Neural cell (in vitro differentiated cells): ENCODE measurements around the gene SCFD1. TPM values are rescaled to one million over a fixed set of nuclear protein-coding genes. Genes with fewer than 3 reads are reported as not detected.

ENCODE experiments used
- H2AFZ ChIP-seq: fragments of 200-600, 300-800 bp; sonication (generic), shearing (Covaris generic); 2 replicates; pipeline ENCODE4 v1.6.0; 2014; ENCODE audit warnings: low read depth, mild to moderate bottlenecking, antibody characterized with exemption, low read length, moderate library complexity
- H3F3A ChIP-seq: fragments of 200-600 bp; shearing (Covaris generic); 2 replicates; pipeline ENCODE4 v1.6.1; 2016; ENCODE audit warnings: mild to moderate bottlenecking, moderate library complexity, mixed read lengths, antibody characterized with exemption, low read length; ENCODE audit not compliant: insufficient read depth, poor library complexity, severe bottlenecking
- H3K27ac ChIP-seq: fragments of 200-600, 300-800 bp; sonication (generic), shearing (Covaris generic); 2 replicates; pipeline ENCODE4 v1.5.1; 2014; ENCODE audit warnings: mild to moderate bottlenecking, low read length, moderate library complexity
- H3K27me3 ChIP-seq: fragments of 300-800, 200-600 bp; sonication (generic), shearing (Covaris generic); 2 replicates; pipeline ENCODE4 v1.6.0; 2014; ENCODE audit warnings: mild to moderate bottlenecking, low read depth, low read length, moderate library complexity; ENCODE audit not compliant: insufficient read depth
- H3K36me3 ChIP-seq: fragments of 300-800, 200-600 bp; sonication (generic), shearing (Covaris generic); 2 replicates; pipeline ENCODE4 v1.5.1; 2014; ENCODE audit warnings: mild to moderate bottlenecking, antibody characterized with exemption, low read length, moderate library complexity; ENCODE audit not compliant: insufficient read depth
- H3K4me2 ChIP-seq: fragments of 300-800, 200-600 bp; sonication (generic), shearing (Covaris generic); 2 replicates; pipeline ENCODE4 v1.6.0; 2014; ENCODE audit warnings: mild to moderate bottlenecking, low read length
- H3K4me3 ChIP-seq: fragments of 300-800, 200-600 bp; sonication (generic), shearing (Covaris generic); 2 replicates; pipeline ENCODE4 v1.5.1; 2014; ENCODE audit warnings: mild to moderate bottlenecking, low read length, moderate library complexity
- H3K79me2 ChIP-seq: fragments of 200-600 bp; shearing (Covaris generic); replicated peaks from 2 replicates; pipeline ENCODE4 v1.6.0; 2014; ENCODE audit warnings: mild to moderate bottlenecking, low read length, moderate library complexity; ENCODE audit not compliant: insufficient read depth
- H3K9ac ChIP-seq: fragments of 300-800, 200-600 bp; sonication (generic), shearing (Covaris generic); 2 replicates; pipeline ENCODE4 v1.6.1; 2016; ENCODE audit warnings: mild to moderate bottlenecking, low read length, mixed read lengths
- H3K9me2 ChIP-seq: fragments of 200-600 bp; shearing (Covaris generic); 2 replicates; pipeline ENCODE4 v1.6.1; 2016; ENCODE audit warnings: mild to moderate bottlenecking, low read length, mixed read lengths; ENCODE audit not compliant: insufficient read depth
- H3K9me3 ChIP-seq: fragments of 200-600, 300-800 bp; sonication (generic), shearing (Covaris generic); 2 replicates; pipeline ENCODE4 v1.6.1; 2016; ENCODE audit warnings: mild to moderate bottlenecking, mixed run types, low read length, moderate library complexity, mixed read lengths
- H4K20me1 ChIP-seq: fragments of 200-600 bp; shearing (Covaris generic); 2 replicates; pipeline ENCODE4 v1.6.1; 2016; ENCODE audit warnings: mild to moderate bottlenecking, mixed run types; ENCODE audit not compliant: insufficient read depth
- EP300 ChIP-seq: fragments of 450-650 bp; conservative IDR thresholded peaks from 2 replicates; pipeline ENCODE4 v1.6.1; 2014; ENCODE audit warnings: antibody characterized with exemption, mild to moderate bottlenecking, moderate library complexity; ENCODE audit not compliant: poor library complexity, severe bottlenecking
- EZH2 ChIP-seq: fragments of 200-600, 300-800 bp; shearing (Covaris generic), sonication (generic); IDR thresholded peaks from 2 replicates; pipeline ENCODE4 v1.6.1; 2014; ENCODE audit warnings: antibody characterized with exemption, low read length, borderline replicate concordance, mild to moderate bottlenecking; ENCODE audit not compliant: insufficient read depth, poor library complexity, severe bottlenecking
- MXI1 ChIP-seq: fragments of 450-650 bp; conservative IDR thresholded peaks from 2 replicates; pipeline ENCODE4 v1.6.1; 2014; ENCODE audit warnings: antibody characterized with exemption, mild to moderate bottlenecking; ENCODE audit not compliant: poor library complexity, severe bottlenecking
- POLR2AphosphoS5 ChIP-seq: IDR thresholded peaks from 2 replicates; pipeline ENCODE4 v1.6.1; 2012
- RAD21 ChIP-seq: fragments of 450-650 bp; conservative IDR thresholded peaks from 2 replicates; pipeline ENCODE4 v1.6.1; 2014; ENCODE audit warnings: antibody characterized with exemption, mild to moderate bottlenecking, moderate library complexity
- REST ChIP-seq: IDR thresholded peaks from 2 replicates; pipeline ENCODE4 v1.6.1; 2012; ENCODE audit warnings: borderline replicate concordance
- SMC3 ChIP-seq: fragments of 450-650 bp; conservative IDR thresholded peaks from 2 replicates; pipeline ENCODE4 v1.6.1; 2014; ENCODE audit warnings: antibody characterized with exemption, mild to moderate bottlenecking, moderate library complexity; ENCODE audit not compliant: poor library complexity
- TAF1 ChIP-seq: IDR thresholded peaks from 2 replicates; pipeline ENCODE4 v1.6.1; 2012; ENCODE audit warnings: low read depth
- polyA plus RNA-seq: library from polyadenylated mRNA; depleted of rRNA; stranded (reverse); fragments of >200 nt; gene quantifications from 2 replicates; pipeline ENCODE4 v1.2.3, GENCODE V29; 2014
- TF ChIP-seq, protein P1 (sequence below): fragments of 450-650 bp; IDR thresholded peaks from 2 replicates; pipeline ENCODE4 v1.5.1; 2014; ENCODE audit warnings: antibody characterized with exemption, mild to moderate bottlenecking, moderate library complexity; ENCODE audit not compliant: poor library complexity, severe bottlenecking

SCFD1 gene
- polyA plus RNA-seq, 1 donor from 2014 or later = 99.4 TPM

- H3K9me2 ChIP-seq = no peaks in the 10 kb centered on the region
- H2AFZ ChIP-seq = no peak overlapping the region
- no peak overlapping the region for H3K4me3 ChIP-seq
- TF ChIP-seq, protein P1, sequence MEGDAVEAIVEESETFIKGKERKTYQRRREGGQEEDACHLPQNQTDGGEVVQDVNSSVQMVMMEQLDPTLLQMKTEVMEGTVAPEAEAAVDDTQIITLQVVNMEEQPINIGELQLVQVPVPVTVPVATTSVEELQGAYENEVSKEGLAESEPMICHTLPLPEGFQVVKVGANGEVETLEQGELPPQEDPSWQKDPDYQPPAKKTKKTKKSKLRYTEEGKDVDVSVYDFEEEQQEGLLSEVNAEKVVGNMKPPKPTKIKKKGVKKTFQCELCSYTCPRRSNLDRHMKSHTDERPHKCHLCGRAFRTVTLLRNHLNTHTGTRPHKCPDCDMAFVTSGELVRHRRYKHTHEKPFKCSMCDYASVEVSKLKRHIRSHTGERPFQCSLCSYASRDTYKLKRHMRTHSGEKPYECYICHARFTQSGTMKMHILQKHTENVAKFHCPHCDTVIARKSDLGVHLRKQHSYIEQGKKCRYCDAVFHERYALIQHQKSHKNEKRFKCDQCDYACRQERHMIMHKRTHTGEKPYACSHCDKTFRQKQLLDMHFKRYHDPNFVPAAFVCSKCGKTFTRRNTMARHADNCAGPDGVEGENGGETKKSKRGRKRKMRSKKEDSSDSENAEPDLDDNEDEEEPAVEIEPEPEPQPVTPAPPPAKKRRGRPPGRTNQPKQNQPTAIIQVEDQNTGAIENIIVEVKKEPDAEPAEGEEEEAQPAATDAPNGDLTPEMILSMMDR = no peak
- TF ChIP-seq SMC3 (no peak), MXI1 (no peak), TAF1 (no peak), EP300 (no peak), REST (no peak), EZH2 (no peak), RAD21 (no peak), POLR2AphosphoS5 (no peak)
- peaks cover 19% of the 10 kb centered on the region for H3K36me3 ChIP-seq
- H3K9ac ChIP-seq = no peak overlapping the region
- no peaks in the 10 kb centered on the region for H3K27me3 ChIP-seq
- H3K79me2 ChIP-seq = peaks cover 5% of the 10 kb centered on the region
- H3K27ac ChIP-seq = no peak overlapping the region
- no peaks in the 10 kb centered on the region for H4K20me1 ChIP-seq
- no peak overlapping the region for H3K4me2 ChIP-seq
- H3K9me3 ChIP-seq = no peaks in the 10 kb centered on the region
- no peaks in the 10 kb centered on the region for H3F3A ChIP-seq
These were observed 34.9 kb downstream of the SCFD1 start for GRCh38 chr14:30657050-30657449.

GRCh38 chr14:30657606-30658163, 35.6 kb downstream of the SCFD1 start:
- no peak overlapping the region for H3K9ac ChIP-seq
- no peaks in the 10 kb centered on the region for H3K9me2 ChIP-seq
- peak; percentile 28 for TF ChIP-seq SMC3
- TF ChIP-seq, protein P1 = peak; percentile 44
- TF ChIP-seq MXI1 = no peak
- H3F3A ChIP-seq = no peaks in the 10 kb centered on the region
- no peak overlapping the region for H2AFZ ChIP-seq
- peaks cover 5% of the 10 kb centered on the region for H3K79me2 ChIP-seq
- no peak overlapping the region for H3K27ac ChIP-seq
- H3K9me3 ChIP-seq = no peaks in the 10 kb centered on the region
- no peak overlapping the region for H3K4me2 ChIP-seq
- H3K27me3 ChIP-seq = no peaks in the 10 kb centered on the region
- no peak overlapping the region for H3K4me3 ChIP-seq
- H4K20me1 ChIP-seq = no peaks in the 10 kb centered on the region
- peaks cover 19% of the 10 kb centered on the region for H3K36me3 ChIP-seq
